Ureter (tissue), 1 donor: ENCODE data around the gene L1CAM. TPM values are rescaled to one million over a fixed set of nuclear protein-coding genes. Genes with fewer than 3 reads are reported as not detected.

Experiments
- DNase-seq: peaks from one replicate; pipeline ENCODE4 v3.0.0-alpha.2; 2020; ENCODE audit warnings: low spot score
- total RNA-seq: library from RNA; stranded (reverse); gene quantifications from one replicate; pipeline ENCODE4 v1.2.4, GENCODE V29; 2023
- donor health status: DM: yes; HTN: yes; CAD: no.

The L1CAM gene
- total RNA-seq, 1 donor from 2014 or later, result 3.8 TPM

DNA sequence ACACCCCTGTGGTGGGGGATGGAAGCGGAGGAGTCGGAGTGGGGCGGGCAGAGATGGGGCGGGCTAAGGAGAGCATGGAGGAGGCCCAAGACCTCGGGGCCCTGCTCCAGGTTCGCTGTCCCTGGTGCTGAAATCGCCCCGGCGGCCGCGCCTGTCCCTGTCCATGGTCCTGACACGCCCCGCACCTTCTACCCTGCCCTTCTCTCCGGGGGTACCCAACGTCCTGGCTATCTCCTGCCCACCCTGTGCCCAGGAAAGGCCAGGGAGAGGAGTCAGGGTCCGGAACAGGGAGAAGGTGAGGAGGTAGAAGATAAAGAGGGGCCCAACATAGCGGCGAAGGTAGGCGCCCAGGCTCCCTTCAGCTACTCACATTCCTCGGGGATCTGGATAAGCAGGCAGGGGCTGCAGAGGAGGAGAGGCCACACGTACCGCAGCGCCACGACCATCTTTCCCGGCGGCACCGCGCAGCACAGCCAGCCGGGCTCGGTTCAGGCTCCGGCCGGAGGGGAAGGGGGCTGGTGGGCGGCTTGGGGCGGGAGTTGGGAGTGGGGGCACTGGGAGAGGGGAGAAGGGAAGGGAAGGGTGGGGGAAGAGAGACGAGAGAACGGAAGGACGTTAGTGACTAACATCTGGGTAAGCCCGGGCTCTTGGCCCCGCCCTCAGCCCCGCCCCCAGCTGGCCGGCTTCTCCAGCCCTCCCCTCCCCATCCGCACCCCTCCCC is 10.4 kb downstream of the L1CAM start:
- peak; percentile 62 for DNase-seq

DNA sequence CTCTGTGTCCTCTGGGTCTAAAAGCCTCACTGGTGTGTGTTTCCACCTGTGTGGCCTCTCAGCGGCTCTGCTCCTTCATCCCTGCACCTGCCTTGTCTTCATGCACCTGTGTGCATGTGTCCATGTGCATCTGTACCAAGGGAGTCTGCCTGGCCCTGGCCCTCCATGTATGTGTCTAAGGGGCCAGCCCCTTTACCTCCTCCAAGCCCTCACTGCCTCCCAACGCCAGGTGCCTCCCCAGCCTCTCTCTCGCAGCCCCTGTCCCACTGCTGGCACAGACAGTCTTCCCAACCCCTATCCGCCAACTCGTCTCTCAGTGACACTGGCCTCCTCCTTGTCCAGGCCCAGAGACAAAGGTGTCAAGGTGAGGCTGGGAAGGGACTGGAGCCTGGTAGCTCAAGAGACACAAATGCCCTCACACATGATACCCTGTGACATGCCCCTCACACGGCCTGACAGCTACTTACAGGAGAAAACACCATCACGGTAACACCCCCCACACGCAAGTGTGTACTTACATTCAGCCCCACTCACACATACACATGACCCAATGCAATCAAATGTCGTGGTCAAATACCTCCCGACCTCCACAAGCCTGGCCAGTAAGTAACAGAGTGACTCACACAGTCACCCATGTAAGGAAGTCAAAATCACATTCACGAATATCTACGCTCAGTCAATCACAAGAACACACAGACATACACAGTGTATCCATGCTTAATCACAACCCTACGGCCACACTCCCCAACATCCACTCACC is 11.4 kb downstream of the L1CAM start:
- no peak for DNase-seq

DNA sequence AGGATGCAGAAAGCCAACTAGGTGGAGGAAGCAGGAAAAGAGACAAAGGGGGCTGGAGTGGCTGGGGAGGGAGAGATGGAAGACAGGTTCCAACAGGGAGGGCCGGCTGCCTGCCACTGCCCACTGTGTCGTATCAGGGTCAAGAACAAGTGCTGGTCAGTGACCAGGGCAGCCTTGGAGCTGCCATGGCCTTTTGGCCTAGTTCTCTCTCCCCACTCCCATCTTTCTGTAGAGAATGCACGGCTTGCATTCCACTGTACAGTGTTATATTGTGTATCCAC is 11.9 kb downstream of the L1CAM start:
- no peak for DNase-seq

DNA sequence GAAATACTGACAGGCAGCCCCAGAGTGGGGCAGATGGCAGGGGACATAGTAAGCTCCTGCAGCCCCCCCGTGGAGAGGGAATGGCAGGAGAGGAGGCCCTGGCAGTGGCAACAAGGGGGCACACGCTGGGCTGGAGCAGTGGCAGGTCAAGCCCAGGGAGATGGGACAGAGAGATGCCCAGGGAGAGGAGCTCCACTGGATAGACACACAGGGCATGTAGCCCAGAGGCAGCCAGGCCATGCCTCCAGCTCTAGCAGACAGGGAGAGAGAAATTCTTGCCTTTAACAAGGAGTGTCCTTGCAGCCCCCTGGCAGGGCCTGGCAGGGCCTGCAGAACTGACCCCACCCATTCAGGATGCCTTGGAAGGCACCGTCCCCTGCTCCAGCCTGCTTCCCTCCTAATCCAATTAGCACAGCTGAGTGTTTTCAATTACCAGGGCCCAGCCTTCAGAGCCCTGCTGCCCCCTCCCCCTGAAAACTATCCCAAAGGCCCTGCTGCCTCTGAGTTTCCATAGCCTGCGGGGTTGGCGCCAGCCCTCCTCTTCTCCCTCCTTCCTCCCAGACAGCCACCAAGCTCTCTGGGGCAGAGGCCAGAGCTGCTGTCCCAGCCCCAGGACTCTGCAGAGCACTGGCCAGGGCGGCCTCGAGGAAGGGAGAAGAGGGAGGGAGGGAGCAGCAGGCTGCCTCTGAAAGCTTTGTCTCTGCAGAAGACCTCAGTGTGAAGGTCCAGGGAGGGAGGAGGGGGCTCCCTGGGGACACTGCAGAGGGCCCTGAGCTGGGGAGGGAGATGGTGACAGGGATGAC is 12.5 kb downstream of the L1CAM start:
- no peak for DNase-seq

DNA sequence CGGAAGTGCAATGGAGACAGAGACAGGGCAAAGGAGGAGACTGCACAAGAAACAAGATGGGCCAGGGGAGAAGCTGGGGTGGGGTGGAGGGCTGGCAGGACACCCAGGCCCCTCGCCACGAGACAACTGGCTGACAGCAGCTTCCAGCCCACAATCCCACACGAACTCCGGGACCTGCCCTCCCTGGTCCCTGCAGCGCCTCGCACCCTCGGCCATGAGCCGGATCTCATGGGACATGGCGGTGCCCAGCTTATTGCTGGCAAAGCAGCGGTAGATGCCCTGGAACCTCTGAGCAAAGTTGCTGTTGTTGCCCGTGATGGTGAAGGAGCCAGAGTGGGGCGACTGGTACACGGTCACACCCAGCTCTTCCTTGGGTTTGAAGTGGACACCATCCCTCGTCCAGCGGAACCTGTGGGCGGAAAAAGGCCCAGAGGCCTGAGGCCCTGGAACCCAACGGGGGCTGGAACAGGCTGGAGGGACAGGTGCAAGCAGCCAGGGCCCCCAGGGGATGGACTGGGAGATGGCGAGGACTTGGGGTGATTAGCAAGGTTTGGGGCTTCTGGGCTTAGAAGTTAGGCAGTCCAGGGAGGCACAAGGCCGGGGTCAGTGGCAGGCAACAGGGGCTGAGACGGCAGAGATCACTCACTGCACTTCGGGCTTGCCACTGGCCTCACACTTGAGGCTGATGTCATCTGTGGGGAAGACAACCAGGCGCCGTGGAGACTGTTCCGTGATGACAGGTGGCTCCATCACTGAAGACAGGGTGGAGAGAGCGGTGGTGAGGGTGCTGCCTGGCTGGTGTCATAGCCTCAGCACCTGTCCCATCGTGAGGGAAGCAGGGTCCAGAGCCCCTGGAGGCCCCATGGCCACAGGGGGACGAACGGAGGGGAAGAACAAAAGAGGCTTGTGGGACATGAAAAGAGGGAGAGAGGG is 13.8 kb downstream of the L1CAM start:
- no peak for DNase-seq

DNA sequence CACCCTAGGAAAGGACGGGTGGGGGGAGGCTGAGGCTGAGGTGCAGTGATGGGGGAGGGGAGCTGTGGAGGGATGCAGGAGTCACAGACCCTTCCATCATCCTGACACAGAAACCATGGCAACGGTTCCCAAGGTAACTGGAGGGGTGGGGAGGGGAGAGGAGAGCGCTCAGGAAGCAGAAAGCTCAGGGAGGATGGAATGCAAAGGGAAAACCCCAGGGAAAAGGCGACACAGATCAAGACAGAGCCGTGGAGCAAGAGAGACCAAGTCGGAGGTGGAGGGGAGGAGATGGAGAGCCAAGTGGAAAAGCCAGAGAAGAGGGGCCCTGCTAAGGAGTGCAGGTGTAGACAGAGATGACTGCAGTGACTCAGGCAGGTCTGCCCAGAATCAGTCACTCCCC is 14.5 kb downstream of the L1CAM start:
- DNase-seq, result no peak

DNA sequence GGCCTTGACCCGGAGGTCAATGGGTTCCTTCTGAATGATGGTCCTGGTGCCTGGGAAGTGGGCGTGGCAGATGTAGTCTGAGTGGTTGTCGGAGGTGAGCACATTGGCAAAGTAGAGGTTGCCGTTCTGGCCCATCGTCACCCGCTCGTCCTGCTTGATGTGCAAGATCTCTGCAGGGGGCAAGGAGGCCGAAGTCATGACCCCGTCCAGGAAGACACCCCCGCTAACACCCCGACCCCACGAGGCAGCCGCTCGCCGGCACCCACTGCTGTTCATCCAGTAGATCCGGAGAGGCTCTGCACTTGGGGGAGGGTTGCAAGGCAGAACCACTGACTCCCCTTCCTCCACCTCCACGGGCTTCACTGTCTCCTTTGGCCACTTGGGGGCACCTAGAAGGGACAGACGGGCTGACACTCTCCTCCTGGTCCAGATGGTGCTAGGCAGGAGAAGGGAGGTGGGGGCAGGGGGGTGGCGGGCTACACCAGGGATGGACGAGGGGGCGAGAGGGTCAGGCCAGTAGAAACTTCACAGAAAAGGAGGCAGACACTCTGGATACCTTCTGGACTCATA is 15.1 kb downstream of the L1CAM start:
- no peak for DNase-seq

DNA sequence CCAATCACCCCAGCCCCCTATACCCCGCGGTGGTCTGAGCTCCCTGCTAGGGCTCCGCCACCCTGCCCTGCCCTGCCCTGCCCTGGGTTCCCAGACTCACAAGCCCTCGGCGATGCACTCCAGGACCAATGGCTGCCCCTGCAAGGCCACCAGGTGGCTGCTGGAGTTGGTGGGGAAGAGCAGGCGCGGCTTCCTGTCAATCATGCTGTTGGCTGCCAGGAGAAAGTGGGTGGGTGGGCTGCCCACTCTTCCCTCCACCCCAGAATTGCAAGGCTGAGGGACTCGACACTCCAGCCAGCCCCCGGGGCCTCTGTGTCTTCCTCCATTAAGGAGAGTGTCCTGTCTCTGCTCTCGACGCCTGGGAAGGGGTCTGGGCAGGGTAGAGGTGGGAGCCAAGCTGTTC is 15.7 kb downstream of the L1CAM start:
- no peak for DNase-seq

DNA sequence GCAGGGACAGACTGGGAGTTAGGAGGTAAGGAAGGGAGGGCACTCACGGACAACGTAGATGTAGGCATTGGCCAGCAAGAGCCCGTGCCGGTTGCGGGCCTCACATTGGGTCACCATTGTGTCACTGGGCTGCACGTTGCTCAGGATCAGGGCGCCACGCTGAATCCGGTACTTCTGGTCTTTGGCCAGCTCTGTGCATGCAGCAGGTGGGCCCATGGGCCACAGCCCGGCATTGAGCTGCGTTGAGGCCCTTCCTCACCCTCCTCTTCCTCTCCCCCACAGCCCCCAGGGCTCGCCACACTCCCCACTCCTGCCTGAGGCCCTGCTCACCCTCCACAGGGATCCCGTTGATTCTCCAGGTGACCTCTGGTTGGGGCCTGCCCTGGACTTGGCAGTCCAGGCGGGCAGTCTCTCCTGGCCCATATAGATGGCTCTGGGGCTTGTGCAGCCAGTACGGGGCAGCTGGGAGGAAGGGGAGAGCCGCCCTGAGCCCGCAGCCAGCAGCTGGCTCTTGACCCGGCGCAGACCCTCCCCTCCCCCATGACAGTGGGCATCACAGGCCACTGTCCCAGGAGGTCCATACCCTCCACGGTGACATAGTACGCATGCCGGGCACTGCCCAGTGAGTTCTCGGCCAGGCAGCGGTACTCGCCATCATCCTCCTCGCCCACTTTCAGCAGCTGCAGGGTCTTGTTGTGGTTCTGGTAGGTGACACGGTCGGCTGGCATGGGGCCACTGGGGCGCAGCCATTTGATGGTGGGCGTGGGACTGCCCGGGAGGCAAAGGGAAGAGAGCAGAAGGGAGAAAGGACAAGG is 16.3 kb downstream of the L1CAM start:
- no peak for DNase-seq

DNA sequence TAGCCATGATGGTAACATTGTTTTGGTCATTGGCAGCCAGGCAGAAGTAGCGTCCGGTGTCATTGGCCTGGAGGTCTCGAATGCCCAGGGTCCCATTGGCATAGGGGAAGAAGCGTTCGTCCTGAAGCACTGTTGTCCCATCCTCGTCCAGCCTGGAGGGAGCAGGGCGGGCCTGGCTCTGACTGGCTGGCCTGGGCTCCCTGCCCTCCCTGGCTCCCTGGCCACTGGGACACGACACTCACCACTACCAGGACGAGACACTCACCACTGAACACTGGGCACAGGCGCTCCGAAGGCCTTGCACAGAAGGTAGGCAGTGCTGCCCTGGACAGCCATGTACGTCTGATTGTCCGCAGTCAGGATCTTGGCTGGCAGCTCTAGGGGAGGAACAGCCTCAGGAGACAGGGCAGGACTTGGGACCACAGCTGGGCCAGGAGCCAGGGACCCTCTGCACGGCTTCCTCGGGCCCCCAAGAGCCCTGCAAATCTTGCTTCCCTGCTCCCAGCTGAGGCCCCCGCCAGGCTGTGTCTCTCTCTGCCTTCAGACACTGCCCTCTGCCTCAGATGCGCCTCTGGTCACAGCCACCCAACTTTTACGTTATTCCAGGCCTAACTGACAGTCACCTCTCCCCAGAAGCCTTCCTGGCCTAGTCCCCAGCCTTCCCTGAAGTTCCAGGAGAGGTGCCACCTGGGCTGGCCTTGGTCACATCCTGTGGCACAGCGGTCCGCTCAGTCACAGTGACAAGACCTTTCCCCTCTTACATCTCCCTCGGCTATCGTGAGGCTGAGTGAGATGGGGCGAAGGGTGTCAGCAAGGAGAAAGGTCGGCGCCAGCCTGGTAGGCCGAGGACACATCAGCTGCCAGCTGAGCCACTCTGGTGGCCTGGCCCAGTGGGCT is 17.1 kb downstream of the L1CAM start:
- DNase-seq, result no peak

DNA sequence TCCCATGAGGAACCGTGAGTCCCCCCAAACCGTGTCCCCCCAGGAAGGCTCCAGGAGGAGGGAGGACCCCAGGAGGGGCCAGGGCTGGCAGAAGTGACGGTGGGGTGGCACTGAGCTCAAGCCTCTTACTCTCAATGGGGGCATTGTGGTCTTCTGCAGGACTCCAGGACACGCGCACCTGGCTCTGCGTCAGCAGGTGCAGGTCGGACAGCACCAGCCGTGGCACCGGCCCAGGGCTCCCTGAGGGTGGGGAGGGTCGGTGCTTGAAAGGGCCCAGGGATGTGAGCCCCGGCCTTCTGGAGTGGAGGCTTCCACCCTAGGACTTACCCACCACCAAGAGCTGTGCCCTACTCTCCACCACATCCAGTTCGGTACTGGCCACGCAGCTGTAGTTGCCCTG is 18.3 kb downstream of the L1CAM start:
- no peak for DNase-seq

DNA sequence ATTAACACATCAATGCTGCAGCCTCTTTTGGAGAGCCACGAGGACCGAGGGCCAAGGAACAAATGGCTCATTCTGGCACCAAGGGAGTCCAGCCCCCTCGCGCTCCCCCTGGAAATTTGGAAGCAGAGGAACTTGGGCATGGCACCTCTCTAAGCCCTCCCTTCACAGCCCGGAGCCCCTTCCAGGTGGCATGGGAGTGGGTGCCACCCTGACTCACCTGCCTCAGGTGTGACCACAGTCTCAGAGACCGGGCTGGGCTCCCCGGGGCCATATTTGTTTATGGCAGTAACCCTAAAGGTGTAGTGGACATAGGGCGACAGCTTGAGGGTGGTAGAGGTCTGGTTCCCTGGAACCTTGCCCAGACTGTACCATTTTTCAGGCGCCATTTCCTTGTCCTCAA is 18.8 kb downstream of the L1CAM start:
- DNase-seq, result no peak

DNA sequence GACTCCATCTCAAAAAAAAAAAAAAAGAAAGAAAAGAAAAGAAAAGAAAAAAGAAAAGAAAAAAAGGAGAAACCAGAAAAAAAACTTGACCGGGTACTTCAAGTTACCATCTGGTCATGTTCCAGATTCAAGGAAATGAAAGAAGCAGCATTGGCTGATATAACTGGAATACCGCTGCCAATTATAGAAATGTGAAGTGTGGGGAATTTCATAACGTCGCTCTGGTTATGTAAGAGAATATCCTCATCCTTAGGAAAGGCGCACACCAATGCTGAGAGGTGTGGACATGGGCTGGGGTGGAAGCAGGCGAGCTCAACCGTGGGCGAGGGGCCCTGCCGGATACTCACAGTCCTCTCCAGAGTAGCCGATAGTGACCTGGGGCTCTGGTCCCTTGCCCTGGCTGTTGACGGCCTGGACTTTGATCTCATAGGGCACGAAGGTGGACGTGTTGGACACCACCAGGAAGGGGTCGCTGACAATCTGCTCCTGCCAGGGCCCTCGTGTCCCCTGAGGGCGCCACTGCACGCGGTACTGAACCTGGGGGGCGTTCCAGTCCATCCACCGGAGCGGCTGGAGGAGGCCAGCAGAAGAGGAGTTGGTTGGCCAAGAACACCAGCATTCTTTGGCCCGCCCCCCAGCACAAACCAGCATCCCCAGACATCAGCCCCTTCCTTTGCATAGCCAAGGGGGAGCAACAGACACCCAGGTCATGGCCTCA is 19.5 kb downstream of the L1CAM start:
- no peak for DNase-seq

DNA sequence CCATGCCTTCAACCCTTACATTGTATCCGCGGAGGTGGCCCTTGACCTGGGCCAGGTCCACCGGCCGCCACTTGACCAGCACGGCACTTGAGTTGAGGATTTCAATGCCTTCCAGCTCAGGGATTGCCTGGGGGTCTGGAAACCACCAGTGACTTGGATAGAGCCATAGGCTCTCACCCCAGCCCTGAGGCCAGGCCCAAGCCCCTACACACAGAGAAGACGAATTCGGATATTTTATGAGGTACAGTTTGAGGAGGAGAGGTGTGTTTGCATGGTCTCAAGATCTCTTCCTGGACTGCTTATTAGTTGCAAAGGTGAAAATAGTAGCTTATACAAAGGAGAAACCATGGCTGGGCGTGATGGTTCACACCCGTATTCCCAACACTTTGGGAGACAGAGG is 20.3 kb downstream of the L1CAM start:
- DNase-seq, result no peak

DNA sequence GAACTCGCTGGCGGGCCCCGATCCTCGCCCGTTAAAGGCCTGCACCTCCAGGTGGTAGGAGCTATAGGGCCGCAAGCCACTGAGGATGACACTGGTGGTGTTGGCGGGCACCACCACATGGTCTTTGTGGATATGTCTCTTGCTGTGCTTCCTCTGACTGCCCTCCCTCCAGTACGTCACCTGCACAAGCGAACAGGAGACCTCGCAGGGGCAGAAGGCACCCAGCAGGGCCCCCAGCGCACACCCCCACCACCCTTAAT is 20.7 kb downstream of the L1CAM start:
- no peak for DNase-seq

DNA sequence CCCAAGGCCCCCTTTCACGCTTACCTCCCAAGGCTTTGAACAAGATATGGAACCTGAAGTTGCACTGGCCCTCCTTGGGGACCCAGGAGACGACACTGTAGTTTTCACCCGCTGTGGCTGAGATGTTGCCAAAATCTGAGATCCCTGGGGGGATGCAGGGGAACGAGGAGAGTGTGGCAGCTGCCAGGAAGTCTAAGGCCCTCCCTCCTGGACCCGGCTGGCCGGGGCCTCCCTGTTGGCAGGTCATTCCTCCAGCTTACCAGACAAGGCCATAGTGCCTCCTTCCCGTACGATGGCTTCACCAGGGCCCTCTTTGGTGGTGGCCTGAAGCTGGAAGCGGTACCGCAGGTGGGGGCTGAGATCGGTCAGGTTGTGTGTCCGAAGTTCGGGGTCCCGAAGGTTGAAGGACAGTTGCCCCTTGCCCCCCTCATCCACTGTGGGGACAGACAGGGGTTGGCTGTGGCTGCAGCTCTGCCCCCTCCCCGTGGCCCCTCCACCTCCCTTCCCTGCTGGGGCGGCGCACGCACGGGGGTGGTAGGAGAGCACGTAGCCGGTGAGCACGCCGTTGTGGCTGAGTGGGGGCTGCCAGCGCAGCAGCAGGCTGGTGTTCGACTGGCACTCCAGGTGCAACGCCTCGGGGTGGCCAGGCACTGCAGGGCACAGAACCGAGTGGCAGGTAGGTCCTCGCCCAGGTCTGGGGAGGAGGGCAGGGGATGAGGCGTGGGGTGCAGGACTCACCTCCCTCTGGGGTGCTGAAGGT is 21.2 kb downstream of the L1CAM start:
- no peak for DNase-seq

DNA sequence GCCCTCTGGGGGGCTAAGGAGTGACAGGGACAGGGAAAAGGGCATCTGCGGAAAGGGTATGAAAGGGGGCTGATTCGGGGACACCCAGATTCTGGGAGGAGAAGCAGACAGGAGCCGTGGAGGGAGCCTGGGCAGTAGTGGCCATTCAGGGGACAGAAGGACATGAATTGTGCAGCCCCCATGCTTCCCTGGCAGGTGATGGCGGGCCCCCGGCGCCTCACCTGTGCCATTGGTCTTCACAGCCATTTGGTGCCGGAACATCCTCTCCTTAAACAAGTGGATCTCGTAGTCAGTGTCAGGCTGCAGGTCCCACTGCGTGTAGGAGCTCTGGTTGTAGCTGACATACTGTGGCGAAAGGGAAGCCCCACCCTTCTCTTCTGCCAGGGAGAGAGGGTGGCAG is 21.9 kb downstream of the L1CAM start:
- DNase-seq, result no peak

DNA sequence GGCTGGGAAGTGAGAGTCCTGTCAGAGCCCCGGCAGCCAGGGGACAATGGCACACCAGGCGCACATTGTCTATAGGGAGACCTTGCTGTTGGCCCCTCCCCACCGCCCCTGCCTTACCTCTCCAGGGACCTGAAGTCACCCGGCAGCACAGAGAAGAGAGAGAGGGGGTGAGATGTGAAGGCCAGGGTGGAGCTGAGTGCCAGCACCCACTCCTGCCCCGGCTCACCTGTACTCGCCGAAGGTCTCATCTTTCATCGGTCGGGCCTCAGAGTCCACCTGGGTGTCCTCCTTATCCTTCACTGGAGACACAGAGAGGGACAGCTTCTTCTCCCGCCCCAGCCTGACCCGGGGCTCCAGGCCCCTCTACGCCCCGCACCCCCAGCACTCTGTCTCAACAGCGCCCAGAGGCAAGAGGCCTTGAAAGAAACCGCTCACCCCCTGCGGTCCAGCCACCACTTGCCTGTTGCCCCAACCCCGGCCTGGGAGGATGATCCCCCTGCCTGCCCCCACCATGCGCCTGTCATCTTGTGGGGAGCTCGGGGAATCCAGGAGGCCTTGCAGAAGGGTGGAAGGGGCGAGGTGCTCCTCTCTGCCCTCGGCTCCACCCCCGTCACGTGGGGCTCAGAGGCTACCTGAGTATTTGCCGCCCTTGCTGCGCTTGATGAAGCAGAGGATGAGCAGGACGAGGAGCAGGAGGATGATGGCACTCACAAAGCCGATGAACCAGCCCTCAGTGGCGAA is 22.6 kb downstream of the L1CAM start:
- DNase-seq, result no peak
